HG02938 (cell line): Measurements from ENCODE around the gene EVA1A.

Source experiments
- ATAC-seq: cut with Tn5 transposase; IDR thresholded peaks from one replicate; pipeline ENCODE4 v1.9.1; 2021; ENCODE audit warnings: mild to moderate bottlenecking, moderate library complexity; ENCODE audit not compliant: unreplicated experiment

Gene EVA1A

DNA sequence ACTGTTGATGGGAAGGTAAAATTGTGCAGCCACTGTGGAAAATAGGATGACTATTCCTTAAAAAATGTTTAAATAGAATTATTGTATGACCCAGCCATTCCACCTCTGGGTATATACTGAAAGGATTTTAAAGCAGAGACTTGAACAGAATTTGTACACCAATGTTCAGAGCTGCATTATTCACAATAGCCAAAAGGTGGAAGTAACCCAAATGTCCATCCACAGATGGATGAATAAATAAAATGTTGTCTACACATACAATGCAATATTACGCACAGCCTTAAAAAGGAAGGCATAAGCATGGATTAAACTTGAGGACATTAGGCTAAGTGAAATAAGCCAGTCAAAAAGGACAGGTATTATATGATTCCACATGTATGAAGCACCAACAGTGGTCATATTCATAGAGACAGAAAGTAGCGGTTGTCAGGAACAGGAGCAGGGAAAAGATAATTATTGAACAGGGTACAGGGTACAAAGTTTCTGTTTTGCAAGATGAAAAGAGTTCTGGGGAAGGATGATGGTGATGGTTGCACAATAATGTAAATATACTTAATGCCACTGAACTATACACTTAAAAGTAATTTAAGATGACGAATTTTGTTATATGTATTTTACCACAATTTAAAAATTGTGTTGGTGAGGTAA lies 39.4 kb downstream of the EVA1A start:
- no peak for ATAC-seq

GRCh38 chr2:75519843-75520242 lies 40.9 kb downstream of the EVA1A start:
- ATAC-seq = no peak

GRCh38 chr2:75518638-75519465 lies 41.9 kb downstream of the EVA1A start:
- no peak for ATAC-seq

DNA sequence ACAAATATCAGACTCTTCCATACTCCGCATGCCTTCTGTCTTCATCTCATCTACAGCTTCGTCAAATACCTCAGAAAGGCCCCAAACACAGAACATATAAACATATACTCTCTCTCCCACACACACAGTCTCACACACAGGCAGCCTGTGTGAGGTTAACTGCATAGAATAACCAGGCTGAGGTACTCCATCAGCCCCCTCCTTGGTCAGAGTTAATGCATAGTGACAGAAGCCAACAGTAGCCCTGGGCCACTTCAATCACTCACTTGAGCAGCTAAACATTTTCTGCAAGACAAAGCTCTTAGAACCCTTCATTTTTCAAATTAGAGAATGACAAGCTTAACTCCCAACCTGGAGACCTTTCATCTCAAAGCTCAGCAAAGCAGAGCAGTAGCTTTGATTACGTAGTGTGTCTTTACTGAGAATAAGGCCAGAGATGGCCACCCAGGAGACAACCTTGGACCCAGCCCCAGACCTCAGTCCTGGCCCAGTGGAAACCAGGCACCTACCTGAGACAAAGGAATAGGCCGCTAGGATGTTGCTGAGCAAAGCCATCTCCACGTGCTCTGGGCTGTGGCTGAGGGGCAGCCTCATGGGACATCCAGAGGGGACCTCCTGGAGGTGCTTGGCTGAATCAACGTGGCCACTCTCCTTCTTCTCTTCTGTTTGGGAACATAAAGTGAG lies 43.0 kb downstream of the EVA1A start:
- ATAC-seq = no peak

GRCh38 chr2:75516378-75517360 lies 44.1 kb downstream of the EVA1A start:
- ATAC-seq = no peak

- no peak for ATAC-seq
Measured at GRCh38 chr2:75515584-75516368, 45.0 kb downstream of the EVA1A start.

DNA sequence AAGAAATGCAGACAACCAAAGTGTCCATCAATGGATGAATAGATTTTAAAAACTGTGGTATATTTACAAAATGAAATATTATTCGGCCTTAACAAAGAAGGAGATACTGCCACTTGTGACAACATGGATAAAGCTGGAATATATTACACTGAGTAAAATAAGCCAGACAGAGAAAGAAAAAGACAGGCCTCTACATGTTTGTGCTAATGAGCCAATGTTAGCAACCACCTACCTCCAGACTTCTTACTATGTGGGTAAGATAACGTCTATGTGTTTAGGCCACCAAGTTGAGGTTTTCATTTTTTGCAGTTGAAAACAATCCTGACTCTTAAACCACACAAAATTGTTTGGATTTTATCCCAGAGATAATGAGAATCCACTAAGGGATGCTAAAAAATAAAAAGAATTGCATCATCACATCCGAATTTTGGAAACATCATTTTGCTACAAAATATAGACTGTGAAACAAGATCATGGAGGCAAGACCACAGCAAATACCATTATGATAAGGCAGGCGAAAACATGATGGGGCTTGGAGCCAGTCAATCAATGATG lies 47.0 kb downstream of the EVA1A start:
- no peak for ATAC-seq

DNA sequence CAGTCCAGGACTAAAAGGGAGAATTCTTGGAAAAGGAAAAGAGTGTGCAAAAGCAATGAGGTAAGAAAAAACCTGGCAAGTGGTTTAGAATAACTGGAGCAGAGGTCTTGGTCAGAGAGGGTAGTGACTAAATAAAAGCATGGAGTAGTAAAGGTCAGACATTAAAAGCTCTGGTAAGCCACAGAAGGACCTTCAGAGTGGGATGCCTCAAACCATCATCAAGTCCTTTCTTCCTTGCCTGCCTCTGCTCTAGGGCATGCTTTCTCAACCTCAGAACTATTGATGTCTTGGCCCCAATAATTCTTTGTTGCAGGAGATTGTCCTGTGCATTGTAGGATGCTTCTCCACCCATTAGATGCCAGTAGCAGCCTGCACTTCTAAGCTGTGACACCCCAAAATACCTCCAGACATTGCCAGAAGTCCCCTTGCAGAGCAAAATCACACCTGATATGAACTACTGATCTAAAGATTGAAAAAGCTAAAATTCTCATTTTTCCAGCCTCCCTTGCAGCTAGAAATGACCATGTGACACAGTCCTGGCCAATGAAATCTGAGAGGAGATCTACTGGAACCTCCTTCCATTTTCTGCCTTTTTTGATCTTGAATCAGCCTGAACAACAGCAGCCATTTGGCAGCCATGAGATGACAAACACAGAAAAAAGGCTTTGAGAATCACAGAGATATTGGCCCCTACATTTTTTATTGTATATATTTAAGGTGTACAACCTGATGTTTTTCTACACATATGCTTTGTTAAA lies 48.1 kb downstream of the EVA1A start:
- no peak for ATAC-seq

DNA sequence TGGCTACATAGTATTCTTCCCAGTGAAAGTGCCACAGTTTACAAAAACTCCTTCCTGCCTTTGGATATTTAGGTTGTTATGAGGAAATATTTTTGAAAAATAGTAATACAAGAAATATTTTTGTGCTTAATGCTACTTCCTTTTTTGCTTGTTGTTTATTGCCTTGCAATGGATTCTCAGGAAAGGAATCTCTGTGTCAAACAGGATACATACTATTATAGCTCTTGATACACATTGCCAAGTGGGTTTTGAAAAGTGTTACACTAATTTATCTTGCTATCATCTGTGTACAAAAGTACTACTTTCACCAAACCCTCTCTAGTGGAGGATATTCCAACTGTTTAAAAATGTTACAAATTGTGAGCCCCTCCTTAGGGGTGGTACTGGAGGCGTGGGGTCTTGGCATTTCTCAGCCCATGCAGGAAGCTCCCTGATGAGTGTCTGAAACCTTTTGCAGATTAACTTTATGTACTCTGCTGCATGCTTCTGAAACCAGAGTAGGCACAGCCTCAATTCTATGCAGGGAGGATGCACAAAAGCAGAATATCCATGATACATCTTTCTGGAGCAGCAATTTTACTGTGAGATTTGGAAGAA lies 54.5 kb downstream of the EVA1A start:
- no peak for ATAC-seq

DNA sequence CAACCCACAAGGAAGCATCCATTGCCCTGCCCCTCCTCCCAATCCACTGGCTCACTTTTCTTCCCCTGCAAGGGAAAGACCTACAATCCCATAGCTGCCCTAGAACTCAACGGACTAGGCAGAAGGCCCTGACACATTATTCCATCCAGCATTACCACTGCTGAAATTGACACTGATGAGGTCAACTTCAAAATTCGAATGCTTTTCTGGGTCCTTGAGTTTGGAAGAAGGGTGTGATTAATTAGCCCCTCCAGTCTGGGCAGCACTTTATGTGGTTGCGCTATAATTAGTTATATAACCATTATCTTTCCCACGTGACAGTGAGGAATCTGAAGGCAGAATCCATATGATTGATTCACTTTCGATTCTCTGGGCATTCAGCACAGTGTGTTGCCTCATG lies 55.7 kb downstream of the EVA1A start:
- no peak for ATAC-seq

GRCh38 chr2:75503048-75503607 lies 57.6 kb downstream of the EVA1A start:
- no peak for ATAC-seq

- no peak for ATAC-seq
Measured at GRCh38 chr2:75500633-75501032, 60.1 kb downstream of the EVA1A start.

DNA sequence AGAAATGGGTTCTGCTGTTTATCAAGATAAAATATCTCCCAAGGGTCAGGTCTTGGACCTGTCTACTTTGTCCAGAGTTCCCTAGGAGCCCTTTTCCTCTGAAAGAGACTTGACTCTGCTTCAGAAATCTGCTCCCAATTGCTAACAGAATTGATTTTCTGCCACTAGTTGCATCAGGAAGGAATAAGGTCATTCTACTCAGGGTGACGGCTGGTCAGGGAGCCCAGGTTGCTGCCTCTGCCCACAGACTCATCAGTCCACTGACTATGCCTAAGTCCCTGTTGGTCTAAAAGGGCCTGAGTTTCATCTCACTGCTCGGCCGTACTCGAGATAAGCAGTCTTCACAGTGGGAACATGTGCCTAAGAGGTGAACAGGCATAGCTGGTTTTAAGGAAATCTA lies 61.2 kb downstream of the EVA1A start:
- ATAC-seq = no peak

DNA sequence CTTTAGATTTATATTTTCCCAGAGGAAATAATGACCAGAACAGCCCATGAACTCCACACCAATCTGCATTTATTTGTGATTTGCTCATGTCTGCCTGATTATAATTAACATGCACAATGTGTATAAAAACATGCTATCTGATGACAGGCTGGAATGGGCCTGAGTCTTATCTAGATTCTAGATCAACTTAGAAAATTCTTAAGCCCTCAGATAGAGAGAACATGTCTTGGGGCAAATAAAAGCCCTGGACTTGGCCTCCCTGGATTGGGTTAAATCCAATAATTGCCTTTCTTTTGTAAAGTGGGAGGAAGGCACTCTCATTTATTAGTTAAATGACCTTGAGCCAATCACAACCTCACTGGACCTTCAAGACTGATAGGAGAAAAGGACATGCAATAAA lies 61.8 kb downstream of the EVA1A start:
- no peak for ATAC-seq

DNA sequence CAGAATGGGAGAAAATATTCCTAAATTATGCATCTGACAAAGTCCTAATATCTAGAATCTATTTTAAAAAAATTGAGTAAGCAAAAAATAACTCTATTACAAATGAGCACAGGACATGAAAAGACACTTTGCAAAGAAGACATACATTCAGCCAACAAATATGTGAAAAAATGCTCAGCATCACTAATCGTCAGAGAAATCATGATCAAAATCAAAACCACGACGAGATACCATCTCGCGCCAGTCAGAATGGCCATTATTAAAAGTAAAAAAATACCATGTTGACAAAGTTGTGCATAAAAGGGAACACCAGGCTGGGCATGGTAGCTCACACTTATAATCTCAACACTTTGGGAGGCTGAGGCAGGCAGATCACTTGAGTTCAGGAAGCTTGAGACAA lies 63.5 kb downstream of the EVA1A start:
- ATAC-seq = no peak

- no peak for ATAC-seq
Measured at GRCh38 chr2:75495862-75496261, 64.9 kb downstream of the EVA1A start.

GRCh38 chr2:75494137-75494769 lies 66.5 kb downstream of the EVA1A start:
- no peak for ATAC-seq

DNA sequence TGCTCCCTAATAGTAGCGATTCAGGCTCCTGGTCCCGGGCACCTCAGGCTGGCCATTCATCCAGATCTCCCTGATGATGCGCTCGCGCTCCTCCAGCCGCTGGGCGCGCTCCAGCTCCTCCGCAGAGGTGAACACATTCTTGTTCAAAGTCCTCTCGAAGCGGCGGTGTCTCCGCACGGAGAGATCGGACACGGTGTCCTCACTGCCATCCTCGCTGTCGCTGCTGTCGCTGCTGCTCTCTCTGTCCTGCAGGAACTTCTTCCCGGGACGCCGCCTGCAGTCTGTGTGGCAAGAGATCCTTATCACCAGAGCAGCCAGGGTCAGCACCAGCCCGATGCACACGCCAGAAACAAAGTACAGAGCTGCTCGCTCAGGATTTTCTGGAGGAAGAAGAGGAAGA lies 67.5 kb downstream of the EVA1A start:
- ATAC-seq = no peak
